Ascending aorta (tissue), 2 donors: ENCODE measurements around the gene SEC14L1. TPM values are rescaled to one million over a fixed set of nuclear protein-coding genes. Genes with fewer than 3 reads are reported as not detected.

Experiments
- DNase-seq, 2 donors: peaks; one replicate each; pipeline ENCODE4 v3.0.0-alpha.2; 2019; ENCODE audit warnings: low spot score in 2 of 2
- H3K27ac ChIP-seq, 2 donors: fragments of 200-600 bp; sonication (generic); one replicate each; pipeline ENCODE4 v1.5.1; 2016 to 2017; ENCODE audit warnings: mild to moderate bottlenecking in 1 of 2
- H3K27me3 ChIP-seq: fragments of 200-600 bp; sonication (generic); one replicate; pipeline ENCODE4 v1.5.1; 2017
- H3K36me3 ChIP-seq, 2 donors: fragments of 200-600 bp; sonication (generic); one replicate each; pipeline ENCODE4 v1.5.1; 2016
- H3K4me1 ChIP-seq, 2 donors: fragments of 200-600 bp; sonication (generic); one replicate each; pipeline ENCODE4 v1.5.1; 2016 to 2017; ENCODE audit warnings: mild to moderate bottlenecking in 1 of 2
- H3K4me3 ChIP-seq, 2 donors: fragments of 200-600 bp; sonication (generic); one replicate each; pipeline ENCODE4 v1.5.1; 2016 to 2017; ENCODE audit warnings: mild to moderate bottlenecking in 1 of 2
- H3K9me3 ChIP-seq, 2 donors: fragments of 200-600 bp; sonication (generic); one replicate each; pipeline ENCODE4 v1.5.1; 2016
- CTCF ChIP-seq, 3 experiments: fragments of 200-600 bp in 2 of 3; fragments of 450-650 bp in 1 of 3; sonication (generic) in 2 of 3; IDR thresholded peaks; one replicate each; pipeline ENCODE4 v1.5.1; 2016 to 2019; ENCODE audit warnings: antibody characterized with exemption in 3 of 3, mild to moderate bottlenecking in 1 of 3, moderate library complexity in 1 of 3
- intact Hi-C: fragments of 100-400 bp; cut with DNase I; formaldehyde crosslinking; loops from one replicate; pipeline ENCODE4 v1.15.1; 2023
- total RNA-seq: library from RNA; depleted of rRNA; stranded (reverse); fragments of >200 nt; gene quantifications from one replicate; pipeline ENCODE4 v1.1.0, GENCODE V29; 2016

The SEC14L1 gene
- total RNA-seq, 1 donor from 2014 or later = 176 TPM

GRCh38 chr17:77145224-77145611 is 4.4 kb downstream of the SEC14L1 start:
- Histone ChIP-seq H3K27ac (peak overlapping the region; percentile 59 to 74), H3K4me1 (peaks cover 0 to 16% of the 10 kb centered on the region in 2 donors), H3K36me3 (peaks cover 18 to 33% of the 10 kb centered on the region in 2 donors), H3K9me3 (no peaks in the 10 kb centered on the region), H3K27me3 (no peaks in the 10 kb centered on the region), H3K4me3 (peak overlapping the region in 1 of 2 donors; percentile 44)
- DNase-seq = peak in 1 of 2 donors; percentile 11
- intact Hi-C loops = loop anchor here (10.0 kb wide), 1 partner anchor 1030 kb away; no protein-coding TSS in a partner anchor
- no peak for TF ChIP-seq CTCF (IDR thresholded peaks at IDR 0.05)

GRCh38 chr17:77145612-77146245 is 5.0 kb downstream of the SEC14L1 start:
- Histone ChIP-seq H3K36me3 (peaks cover 18 to 33% of the 10 kb centered on the region in 2 donors), H3K27me3 (no peaks in the 10 kb centered on the region), H3K4me1 (peaks cover 0 to 16% of the 10 kb centered on the region in 2 donors), H3K27ac (peak overlapping the region; percentile 59 to 74), H3K4me3 (peak overlapping the region in 1 of 2 donors; percentile 44), H3K9me3 (no peaks in the 10 kb centered on the region)
- peak in 1 of 2 donors; percentile 88 for DNase-seq
- peak in 2 of 3 experiments; percentile 8 to 37 for TF ChIP-seq CTCF (IDR thresholded peaks at IDR 0.05)
- intact Hi-C loops = loop anchor here (10.0 kb wide), 1 partner anchor 1029 kb away; no protein-coding TSS in a partner anchor

- TF ChIP-seq CTCF (IDR thresholded peaks at IDR 0.05) = no peak
- Histone ChIP-seq H3K36me3 (peaks cover 18 to 33% of the 10 kb centered on the region in 2 donors), H3K4me1 (peaks cover 0 to 17% of the 10 kb centered on the region in 2 donors), H3K27ac (peak overlapping the region; percentile 59 to 74), H3K27me3 (no peaks in the 10 kb centered on the region), H3K9me3 (no peaks in the 10 kb centered on the region), H3K4me3 (peak overlapping the region in 1 of 2 donors; percentile 44)
- DNase-seq = no peak
- intact Hi-C loops = loop anchor here (10.0 kb wide), 1 partner anchor 1029 kb away; no protein-coding TSS in a partner anchor
These were observed 5.5 kb downstream of the SEC14L1 start for GRCh38 chr17:77146246-77146632.

- TF ChIP-seq CTCF (IDR thresholded peaks at IDR 0.05) = no peak
- no peak overlapping the region for H3K4me3 ChIP-seq
- no peak for DNase-seq
- peaks cover 18 to 33% of the 10 kb centered on the region in 2 donors for H3K36me3 ChIP-seq
- no peak overlapping the region for H3K27ac ChIP-seq
- H3K9me3 ChIP-seq = no peaks in the 10 kb centered on the region
- intact Hi-C loops = loop anchor here (10.0 kb wide), 1 partner anchor 1028 kb away; no protein-coding TSS in a partner anchor
- H3K27me3 ChIP-seq = no peaks in the 10 kb centered on the region
- peaks cover 0 to 23% of the 10 kb centered on the region in 2 donors for H3K4me1 ChIP-seq
These were observed 6.1 kb downstream of the SEC14L1 start for GRCh38 chr17:77146882-77147281.

GRCh38 chr17:77147357-77147801 is 6.6 kb downstream of the SEC14L1 start:
- H3K4me3 ChIP-seq = no peak overlapping the region

More at GRCh38 chr17:77147357-77147801, 6.6 kb downstream of the SEC14L1 start:
- intact Hi-C loops = loop anchor here (10.0 kb wide), 1 partner anchor 1027 kb away; no protein-coding TSS in a partner anchor
- Histone ChIP-seq H3K36me3 (peaks cover 18 to 33% of the 10 kb centered on the region in 2 donors), H3K27me3 (no peaks in the 10 kb centered on the region), H3K9me3 (no peaks in the 10 kb centered on the region), H3K4me1 (peaks cover 0 to 25% of the 10 kb centered on the region in 2 donors), H3K27ac (no peak overlapping the region)
- TF ChIP-seq CTCF (IDR thresholded peaks at IDR 0.05) = no peak
- no peak for DNase-seq
